OCI-LY3 (cell line): ENCODE data around the gene MTFR2.

Source experiments
- H2AFZ ChIP-seq: fragments of 200-600, 300-600 bp; shearing (Covaris generic); 2 replicates; pipeline ENCODE4 v1.6.0; 2014; ENCODE audit warnings: antibody characterized with exemption, low read depth, low read length
- H3K27ac ChIP-seq: fragments of 200-600, 300-600 bp; sonication (generic); 2 replicates; pipeline ENCODE4 v1.5.1; 2014; ENCODE audit warnings: mild to moderate bottlenecking, low read length, moderate library complexity, mixed read lengths
- H3K27me3 ChIP-seq: fragments of 200-600, 300-600 bp; sonication (generic); 2 replicates; pipeline ENCODE4 v1.6.1; 2014; ENCODE audit warnings: low read depth, low read length, mixed read lengths
- H3K36me3 ChIP-seq: fragments of 200-600, 300-600 bp; sonication (generic); replicated peaks from 2 replicates; pipeline ENCODE3; 2014; ENCODE audit warnings: low read depth, low read length, mixed read lengths
- H3K4me1 ChIP-seq: fragments of 300-600, 200-600 bp; sonication (generic); 2 replicates; pipeline ENCODE4 v1.6.1; 2014; ENCODE audit warnings: low read length, mixed read lengths
- H3K4me2 ChIP-seq: fragments of 200-600, 300-600 bp; sonication (generic); 2 replicates; pipeline ENCODE4 v1.6.1; 2014; ENCODE audit warnings: low read length, mixed read lengths
- H3K4me3 ChIP-seq: fragments of 300-600, 200-600 bp; sonication (generic); 2 replicates; pipeline ENCODE4 v1.5.1; 2014; ENCODE audit warnings: antibody characterized with exemption, mild to moderate bottlenecking, low read length, moderate library complexity
- H3K79me2 ChIP-seq: fragments of 300-600, 200-600 bp; shearing (Covaris generic); 2 replicates; pipeline ENCODE4 v1.6.1; 2014; ENCODE audit warnings: mild to moderate bottlenecking, low read length, mixed read lengths
- H3K9ac ChIP-seq: fragments of 300-600, 200-600 bp; shearing (Covaris generic); 2 replicates; pipeline ENCODE4 v1.6.0; 2014; ENCODE audit warnings: mild to moderate bottlenecking, low read length, moderate library complexity
- H3K9me3 ChIP-seq: fragments of 200-600, 300-600 bp; shearing (Covaris generic); 2 replicates; pipeline ENCODE4 v1.6.1; 2014; ENCODE audit warnings: low read length, mixed read lengths; ENCODE audit not compliant: insufficient read depth
- H4K20me1 ChIP-seq: fragments of 200-600, 300-600 bp; sonication (generic); 2 replicates; pipeline ENCODE4 v1.6.1; 2016; ENCODE audit warnings: low read length, mixed read lengths; ENCODE audit not compliant: insufficient read depth
- CTCF ChIP-seq: fragments of 200-600, 300-600 bp; sonication (generic); IDR thresholded peaks from 2 replicates; pipeline ENCODE4 v1.5.1; 2014; ENCODE audit warnings: antibody characterized with exemption, low read length, low read depth
- EZH2phosphoT487 ChIP-seq: fragments of 200-600 bp; shearing (Covaris generic); IDR thresholded peaks from 2 replicates; pipeline ENCODE4 v1.6.1; 2018; ENCODE audit warnings: antibody characterized with exemption, mixed run types, low read depth

The MTFR2 gene

GRCh38 chr6:136289579-136290409, 39.7 kb upstream of the MTFR2 start, which contains the start of gene BCLAF1:
Gene BCLAF1 (minus strand): TSS chr6:136289846. CDS start chr6:136279866, 9,980 bp downstream.
- no peak for TF ChIP-seq CTCF
- TF ChIP-seq EZH2phosphoT487: no peak
- peaks cover 13% of the 10 kb centered on the region for H3K36me3 ChIP-seq
- H3K4me1 ChIP-seq: peaks cover 35% of the 10 kb centered on the region
- peak within 1 kb of the TSS; percentile 87 for H3K4me2 ChIP-seq
- peak within 1 kb of the TSS; percentile 92 for H3K27ac ChIP-seq
- peak within 1 kb of the TSS; percentile 99 for H3K9ac ChIP-seq
- H2AFZ ChIP-seq: peak within 1 kb of the TSS; percentile 63; the same call in 1 of the 2 replicates
- H3K27me3 ChIP-seq: no peaks in the 10 kb centered on the region
- peaks cover 52% of the 10 kb centered on the region for H3K79me2 ChIP-seq
- H4K20me1 ChIP-seq: peaks cover 44% of the 10 kb centered on the region
- no peaks in the 10 kb centered on the region for H3K9me3 ChIP-seq
- peak within 1 kb of the TSS; percentile 97 for H3K4me3 ChIP-seq

GRCh38 chr6:136289327-136289578, 39.1 kb upstream of the MTFR2 start:
- TF ChIP-seq EZH2phosphoT487: no peak
- no peak for TF ChIP-seq CTCF
- Histone ChIP-seq H3K9ac (peak overlapping the region; percentile 99), H2AFZ (no peak overlapping the region; the same call in 1 of the 2 replicates), H3K4me3 (peak overlapping the region; percentile 97), H3K27me3 (no peaks in the 10 kb centered on the region), H3K27ac (peak overlapping the region; percentile 92), H3K9me3 (no peaks in the 10 kb centered on the region), H4K20me1 (peaks cover 49% of the 10 kb centered on the region), H3K36me3 (peaks cover 13% of the 10 kb centered on the region), H3K4me2 (peak overlapping the region; percentile 85), H3K79me2 (peaks cover 58% of the 10 kb centered on the region), H3K4me1 (peaks cover 40% of the 10 kb centered on the region)

- Histone ChIP-seq H4K20me1 (peaks cover 53% of the 10 kb centered on the region), H3K4me1 (peaks cover 43% of the 10 kb centered on the region), H3K9me3 (no peaks in the 10 kb centered on the region), H3K27me3 (no peaks in the 10 kb centered on the region), H3K79me2 (peaks cover 63% of the 10 kb centered on the region), H3K36me3 (peaks cover 13% of the 10 kb centered on the region), H3K4me2 (peak overlapping the region; percentile 85), H3K27ac (peak overlapping the region; percentile 92), H3K4me3 (peak overlapping the region; percentile 97), H2AFZ (no peak overlapping the region), H3K9ac (peak overlapping the region; percentile 99)
- TF ChIP-seq CTCF (no peak), EZH2phosphoT487 (no peak)
These were observed 38.6 kb upstream of the MTFR2 start for GRCh38 chr6:136288566-136289326.

GRCh38 chr6:136284909-136285308, 34.8 kb upstream of the MTFR2 start:
- H3K79me2 ChIP-seq: peaks cover 97% of the 10 kb centered on the region
- H3K9ac ChIP-seq: no peak overlapping the region
- H3K27me3 ChIP-seq: no peaks in the 10 kb centered on the region
- H3K4me2 ChIP-seq: peak overlapping the region; percentile 51
- H3K4me3 ChIP-seq: peak overlapping the region; percentile 35
- H3K27ac ChIP-seq: no peak overlapping the region
- no peaks in the 10 kb centered on the region for H3K9me3 ChIP-seq
- H3K4me1 ChIP-seq: peaks cover 54% of the 10 kb centered on the region
- peaks cover 91% of the 10 kb centered on the region for H4K20me1 ChIP-seq
- TF ChIP-seq EZH2phosphoT487 (no peak), CTCF (no peak)
- peaks cover 30% of the 10 kb centered on the region for H3K36me3 ChIP-seq
- no peak overlapping the region for H2AFZ ChIP-seq
